Activated CD8-positive, alpha-beta T cell treated with anti-CD3 and anti-CD28 coated beads, Interleukin-2, amount 10 ng/mL, durations not matched to agents 7 days and 5 days (primary cell): ENCODE results near the gene PPFIA4. TPM values are rescaled to one million over a fixed set of nuclear protein-coding genes. Genes with fewer than 3 reads are reported as not detected.
"Not testable (repeated sequence)": the region's sequence is repeated elsewhere in the genome, so short reads cannot be mapped to it uniquely, and the experiment has no call there.

Source experiments
- ATAC-seq: fragments of 150-1000 bp; cut with Tn5 transposase; one replicate; pipeline ENCODE4 v1.10.0; 2021; ENCODE audit warnings: moderate library complexity
- CTCF ChIA-PET: fragments of 350-600 bp; sonication (Branson Sonifier 250); formaldehyde crosslinking; loops from one replicate; lab custom pipeline; 2021; ENCODE audit warnings: antibody characterized with exemption; lab: Charles Lee
- POLR2A ChIA-PET: fragments of 350-600 bp; sonication (Branson Sonifier 250); formaldehyde crosslinking; loops from one replicate; lab custom pipeline; 2021; ENCODE audit warnings: antibody characterized with exemption; lab: Charles Lee
- DNase-seq: peaks from one replicate; pipeline ENCODE4 v3.0.0-alpha.2; 2020
- H3K27ac Mint-ChIP-seq: one replicate; pipeline ENCODE4 v1.8.0; 2021; ENCODE audit warnings: mild to moderate bottlenecking, mixed read lengths
- H3K27me3 Mint-ChIP-seq: one replicate; pipeline ENCODE4 v1.8.0; 2021; ENCODE audit warnings: low read depth, mixed read lengths
- H3K36me3 Mint-ChIP-seq: one replicate; pipeline ENCODE4 v1.8.0; 2021; ENCODE audit warnings: low read depth, mixed read lengths
- H3K4me1 Mint-ChIP-seq: one replicate; pipeline ENCODE4 v1.8.0; 2021; ENCODE audit warnings: low read depth, mixed read lengths
- H3K4me3 Mint-ChIP-seq: one replicate; pipeline ENCODE4 v1.8.0; 2021; ENCODE audit warnings: mild to moderate bottlenecking, mixed read lengths
- H3K9me3 Mint-ChIP-seq: one replicate; pipeline ENCODE4 v1.8.0; 2022; ENCODE audit warnings: mixed read lengths; ENCODE audit not compliant: insufficient read depth
- total RNA-seq, 2 experiments: library from RNA; stranded (reverse); gene quantifications; one replicate each; pipeline ENCODE4 v1.2.3, GENCODE V29; 2021

Gene PPFIA4
- 10 to 100 TPM; 31.9 to 32.0 TPM for total RNA-seq

DNA sequence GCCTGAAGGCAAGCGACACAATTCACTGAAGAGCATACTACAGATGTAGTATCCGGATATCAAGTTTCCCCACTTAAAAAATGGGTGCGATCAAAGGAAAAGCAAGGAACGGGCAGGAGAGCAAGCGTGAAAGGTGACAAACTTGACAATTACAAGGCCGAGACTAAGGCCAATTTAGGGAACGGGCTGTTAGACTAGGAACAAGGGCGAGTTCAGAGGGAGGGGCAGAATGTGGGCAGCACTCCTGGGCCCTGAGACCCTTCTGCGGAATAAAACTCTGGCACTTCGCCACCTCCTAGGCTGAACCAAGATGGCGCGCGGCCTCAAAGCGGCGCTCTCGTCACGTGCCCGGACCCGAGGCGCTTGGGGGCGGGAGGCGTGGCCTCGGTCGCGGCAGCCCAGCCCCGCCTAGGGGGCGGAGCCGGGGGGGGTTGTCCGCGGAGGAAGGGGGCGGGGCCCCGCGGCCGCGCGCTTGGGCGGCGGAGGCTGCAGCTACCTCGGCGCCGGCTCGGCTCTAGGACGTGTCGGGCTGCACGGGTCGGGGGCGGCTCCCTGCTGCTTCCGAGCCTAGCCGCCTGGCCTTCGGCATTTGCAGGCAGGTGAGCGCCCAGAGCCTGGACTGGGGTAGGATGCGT, at the start of gene PPFIA4:
TSS of gene PPFIA4 (plus strand) at position 461 of the 635 bp plus-strand sequence. CDS start 12,518 bp downstream, outside the sequence.
- Mint-ChIP-seq H3K36me3 (peaks cover 35% of the 10 kb centered on the region), H3K27me3 (peaks cover 8% of the 10 kb centered on the region), H3K4me1 (peaks cover 21% of the 10 kb centered on the region), H3K9me3 (no peaks in the 10 kb centered on the region), H3K27ac (peak within 1 kb of the TSS; percentile 70), H3K4me3 (peak within 1 kb of the TSS; percentile 73)
- DNase-seq: peak; percentile 90
- ChIA-PET POLR2A (interaction anchor here (0.7 to 1.6 kb wide), 3 partner anchors 13 to 71 kb away, joined by 3 to 4 read pairs (median 3); partner anchors contain the start of gene TMEM183A), CTCF (interaction anchor here (0.8 to 7.6 kb wide), 3 partner anchors 9 to 242 kb away, joined by 5 to 76 read pairs (median 6); no protein-coding TSS in a partner anchor)
- ATAC-seq: peak; percentile 94

- DNase-seq (no peak), ATAC-seq (no peak)
- H3K27ac Mint-ChIP-seq: no peak overlapping the region
- H3K27me3 Mint-ChIP-seq: peaks cover 42% of the 10 kb centered on the region
- POLR2A ChIA-PET: interaction anchor here (1.4 kb wide), 1 partner anchor 17 kb away, joined by 5 read pairs; no protein-coding TSS in a partner anchor
- CTCF ChIA-PET: interaction anchor here (1.2 to 1.5 kb wide), 2 partner anchors 8 to 12 kb away, joined by 3 to 5 read pairs; no protein-coding TSS in a partner anchor
- no peaks in the 10 kb centered on the region for H3K4me1 Mint-ChIP-seq
- no peak overlapping the region for H3K4me3 Mint-ChIP-seq
- H3K36me3 Mint-ChIP-seq: no peaks in the 10 kb centered on the region
- H3K9me3 Mint-ChIP-seq: no peaks in the 10 kb centered on the region
Measured at GRCh38 chr1:202976633-202977032, 49.7 kb upstream of the PPFIA4 start.

GRCh38 chr1:202979459-202979858, 46.8 kb upstream of the PPFIA4 start:
- DNase-seq (no peak), ATAC-seq (no peak)
- H3K9me3 Mint-ChIP-seq: no peaks in the 10 kb centered on the region
- no peak overlapping the region for H3K4me3 Mint-ChIP-seq
- H3K27me3 Mint-ChIP-seq: peaks cover 39% of the 10 kb centered on the region
- ChIA-PET CTCF (interaction anchor here (1.1 to 1.3 kb wide), 2 partner anchors 22 to 27 kb away, joined by 3 to 4 read pairs; no protein-coding TSS in a partner anchor), POLR2A (no interaction called here)
- no peak overlapping the region for H3K27ac Mint-ChIP-seq
- peaks cover 3% of the 10 kb centered on the region for H3K4me1 Mint-ChIP-seq
- H3K36me3 Mint-ChIP-seq: no peaks in the 10 kb centered on the region

DNA sequence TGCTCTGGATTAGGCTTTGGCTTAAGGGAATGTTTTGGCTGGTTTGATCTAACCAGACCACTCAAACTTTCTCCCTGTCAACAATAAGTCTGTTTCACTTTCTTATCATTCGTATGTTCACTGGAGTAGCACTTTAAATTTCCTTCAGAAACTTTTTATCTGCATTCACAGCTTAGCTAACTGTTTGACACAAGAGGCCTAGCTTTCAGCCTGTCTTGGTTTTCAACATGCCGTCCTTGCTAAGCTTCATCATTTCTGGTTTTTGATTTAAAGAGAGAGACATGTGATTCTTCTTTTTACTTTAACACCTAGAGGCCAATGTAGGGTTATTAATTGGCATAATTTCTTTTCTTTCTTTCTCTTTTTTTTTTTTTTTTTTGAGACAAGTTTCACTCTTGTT, 44.4 kb upstream of the PPFIA4 start:
- Mint-ChIP-seq H3K27ac (no peak overlapping the region), H3K36me3 (no peaks in the 10 kb centered on the region), H3K4me1 (peaks cover 3% of the 10 kb centered on the region), H3K4me3 (no peak overlapping the region), H3K9me3 (no peaks in the 10 kb centered on the region), H3K27me3 (peaks cover 26% of the 10 kb centered on the region)
- ChIA-PET CTCF (interaction anchor here (1.1 to 1.5 kb wide), 3 partner anchors 11 to 18 kb away, joined by 3 to 5 read pairs (median 5); no protein-coding TSS in a partner anchor), POLR2A (interaction anchor here (0.7 kb wide), 1 partner anchor 25 kb away, joined by 3 read pairs; no protein-coding TSS in a partner anchor)
- ATAC-seq (no peak), DNase-seq (no peak)

- H3K27me3 Mint-ChIP-seq: peaks cover 19% of the 10 kb centered on the region
- H3K36me3 Mint-ChIP-seq: no peaks in the 10 kb centered on the region
- H3K4me3 Mint-ChIP-seq: no peak overlapping the region
- ChIA-PET POLR2A (no interaction called here), CTCF (interaction anchor here (1.1 kb wide), 1 partner anchor 17 kb away, joined by 4 read pairs; no protein-coding TSS in a partner anchor)
- DNase-seq: no peak
- peaks cover 3% of the 10 kb centered on the region for H3K4me1 Mint-ChIP-seq
- no peak for ATAC-seq
- H3K9me3 Mint-ChIP-seq: no peaks in the 10 kb centered on the region
- no peak overlapping the region for H3K27ac Mint-ChIP-seq
Measured at GRCh38 chr1:202982715-202983430, 43.4 kb upstream of the PPFIA4 start.

DNA sequence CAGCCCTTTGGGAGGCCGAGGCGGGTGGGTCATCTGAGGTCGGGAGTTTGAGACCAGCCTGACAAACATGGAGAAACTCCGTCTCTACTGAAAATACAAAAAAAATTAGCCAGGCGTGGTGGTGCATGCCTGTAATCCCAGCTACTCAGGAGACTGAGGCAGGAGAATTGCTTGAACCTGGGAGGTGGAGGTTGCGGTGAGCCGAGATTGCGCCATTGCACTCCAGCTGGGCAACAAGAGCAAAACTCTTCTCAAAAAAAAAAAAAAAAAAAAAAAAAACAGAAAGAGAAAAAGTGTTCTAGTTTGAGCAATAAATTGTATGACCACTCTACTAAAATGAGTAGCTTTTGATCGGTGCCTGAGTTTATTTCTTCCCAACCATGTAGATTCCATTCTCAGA, 40.2 kb upstream of the PPFIA4 start:
- H3K36me3 Mint-ChIP-seq, POLR2A ChIA-PET, H3K27ac Mint-ChIP-seq, H3K4me3 Mint-ChIP-seq, H3K27me3 Mint-ChIP-seq, ATAC-seq, DNase-seq, H3K4me1 Mint-ChIP-seq, H3K9me3 Mint-ChIP-seq: not testable (repeated sequence)
- CTCF ChIA-PET: interaction anchor here (1.5 kb wide), 1 partner anchor 18 kb away, joined by 3 read pairs; no protein-coding TSS in a partner anchor

GRCh38 chr1:202987255-202987654, 39.0 kb upstream of the PPFIA4 start:
- DNase-seq (no peak), ATAC-seq (no peak)
- no peaks in the 10 kb centered on the region for H3K9me3 Mint-ChIP-seq
- H3K36me3 Mint-ChIP-seq: no peaks in the 10 kb centered on the region
- H3K4me3 Mint-ChIP-seq: no peak overlapping the region
- H3K27ac Mint-ChIP-seq: no peak overlapping the region
- H3K4me1 Mint-ChIP-seq: no peaks in the 10 kb centered on the region
- peaks cover 15% of the 10 kb centered on the region for H3K27me3 Mint-ChIP-seq
- POLR2A ChIA-PET: no interaction called here
- CTCF ChIA-PET: interaction anchor here (1.3 to 2.0 kb wide), 2 partner anchors 12 to 19 kb away, joined by 5 to 12 read pairs; no protein-coding TSS in a partner anchor

DNA sequence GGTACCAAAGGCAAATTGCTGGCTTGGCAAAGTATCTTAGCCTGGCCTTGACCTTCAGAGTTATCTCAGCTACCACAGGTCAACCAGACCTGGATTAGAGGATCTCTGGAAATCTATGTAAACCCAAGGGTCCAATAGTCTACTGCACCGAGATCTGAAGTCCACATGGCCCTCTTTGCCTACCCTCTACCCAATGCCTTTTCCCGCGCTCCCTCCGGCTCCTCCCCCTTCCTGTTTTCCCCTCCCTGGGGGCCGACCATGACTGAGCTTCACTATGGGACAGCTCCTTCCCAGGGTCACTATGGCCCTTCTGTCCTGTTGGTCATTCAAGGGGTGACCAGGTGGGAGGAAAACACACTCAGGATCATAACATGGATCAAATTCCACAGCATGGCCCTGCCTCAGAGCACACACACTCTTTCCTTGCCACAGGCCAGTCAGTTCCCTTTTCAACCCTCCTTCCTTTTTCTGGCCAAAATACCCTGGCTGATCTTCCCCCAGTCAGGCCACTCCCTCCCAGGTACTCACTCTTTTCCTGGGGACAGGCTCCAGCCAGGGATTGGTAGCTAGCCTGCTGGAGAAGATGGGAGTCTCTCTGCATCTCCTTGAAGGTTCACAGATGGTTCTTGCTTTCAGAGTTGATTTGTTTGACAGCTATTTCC, 38.2 kb upstream of the PPFIA4 start:
- ChIA-PET POLR2A (no interaction called here), CTCF (interaction anchor here (0.9 to 3.0 kb wide), 4 partner anchors 11 to 20 kb away, joined by 3 to 19 read pairs (median 8); no protein-coding TSS in a partner anchor)
- H3K27ac Mint-ChIP-seq: no peak overlapping the region
- no peaks in the 10 kb centered on the region for H3K9me3 Mint-ChIP-seq
- no peak for ATAC-seq
- no peak for DNase-seq
- no peaks in the 10 kb centered on the region for H3K36me3 Mint-ChIP-seq
- H3K4me3 Mint-ChIP-seq: no peak overlapping the region
- H3K4me1 Mint-ChIP-seq: no peaks in the 10 kb centered on the region
- peaks cover 16% of the 10 kb centered on the region for H3K27me3 Mint-ChIP-seq

DNA sequence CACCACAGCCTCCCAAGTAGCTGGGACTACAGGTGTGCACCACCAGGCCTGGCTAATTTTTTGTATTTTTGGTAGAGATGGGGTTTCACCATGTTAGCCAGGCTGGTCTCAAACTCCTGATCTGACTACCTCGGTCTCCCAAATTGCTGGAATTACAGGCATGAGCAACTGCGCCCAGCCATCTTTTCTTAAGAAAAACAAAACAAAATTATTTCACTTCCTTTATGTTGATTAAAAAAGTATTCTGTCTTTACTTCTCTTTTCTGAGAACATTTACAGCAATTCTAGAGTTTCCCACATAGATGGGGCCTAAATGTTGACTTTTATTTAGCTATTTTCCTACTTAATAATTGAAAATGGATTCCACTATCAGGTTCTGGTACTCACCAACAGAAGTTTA, 36.4 kb upstream of the PPFIA4 start:
- no peak overlapping the region for H3K27ac Mint-ChIP-seq

DNA sequence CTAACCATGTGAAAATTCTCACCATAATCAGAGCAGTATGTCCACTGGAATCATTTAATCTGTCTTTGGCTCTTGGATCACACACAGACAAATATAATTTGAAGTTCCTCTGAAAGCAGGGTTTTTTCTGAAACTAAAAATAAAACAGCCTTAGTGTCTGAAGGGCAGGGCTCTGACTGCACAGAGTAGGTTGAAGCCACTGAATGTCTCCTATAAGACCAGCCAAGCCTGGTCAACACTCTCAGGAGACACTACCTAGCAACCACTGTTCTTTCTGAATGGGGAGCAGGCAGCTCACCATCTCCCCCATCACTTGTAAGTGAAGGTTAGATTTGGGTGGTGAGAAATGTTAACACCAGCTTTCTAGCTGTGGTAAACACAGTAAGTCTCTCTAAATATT, 35.2 kb upstream of the PPFIA4 start:
- no peak for ATAC-seq
- peaks cover 34% of the 10 kb centered on the region for H3K27me3 Mint-ChIP-seq
- ChIA-PET POLR2A (interaction anchor here (1.0 kb wide), 1 partner anchor 16 kb away, joined by 6 read pairs; the partner anchor contains the start of gene TMEM183A), CTCF (interaction anchor here (1.8 to 3.0 kb wide), 2 partner anchors 8 to 271 kb away, joined by 4 to 19 read pairs; no protein-coding TSS in a partner anchor)
- DNase-seq: no peak
- no peaks in the 10 kb centered on the region for H3K4me1 Mint-ChIP-seq
- H3K4me3 Mint-ChIP-seq: no peak overlapping the region
- no peaks in the 10 kb centered on the region for H3K36me3 Mint-ChIP-seq
- no peak overlapping the region for H3K27ac Mint-ChIP-seq
- H3K9me3 Mint-ChIP-seq: no peaks in the 10 kb centered on the region

More for the DNA sequence above, 36.4 kb upstream of the PPFIA4 start:
- ChIA-PET CTCF (interaction anchor here (0.8 to 3.0 kb wide), 3 partner anchors 9 to 74 kb away, joined by 3 to 19 read pairs (median 3); no protein-coding TSS in a partner anchor), POLR2A (no interaction called here)
- Mint-ChIP-seq H3K9me3 (no peaks in the 10 kb centered on the region), H3K36me3 (no peaks in the 10 kb centered on the region), H3K4me1 (no peaks in the 10 kb centered on the region), H3K4me3 (no peak overlapping the region), H3K27me3 (peaks cover 22% of the 10 kb centered on the region)
- ATAC-seq (no peak), DNase-seq (no peak)

GRCh38 chr1:202994756-202995155, 31.5 kb upstream of the PPFIA4 start:
- Mint-ChIP-seq H3K27ac (no peak overlapping the region), H3K4me3 (no peak overlapping the region), H3K9me3 (no peaks in the 10 kb centered on the region), H3K4me1 (peaks cover 9% of the 10 kb centered on the region), H3K27me3 (peaks cover 47% of the 10 kb centered on the region), H3K36me3 (no peaks in the 10 kb centered on the region)
- CTCF ChIA-PET: interaction anchor here (0.8 to 1.9 kb wide), 3 partner anchors 12 to 26 kb away, joined by 3 to 7 read pairs (median 4); partner anchors contain the start of gene TMEM183A
- POLR2A ChIA-PET: interaction anchor here (0.7 to 2.1 kb wide), 2 partner anchors 12 to 108 kb away, joined by 3 to 9 read pairs; partner anchors contain the start of gene TMEM183A
- ATAC-seq: no peak
- DNase-seq: no peak
